CD1c-positive myeloid dendritic cell (primary cell): Measurements from ENCODE around the gene WDR27.

Experiments
- DNase-seq: peaks from one replicate; pipeline ENCODE4 v3.0.0-alpha.2; 2016; ENCODE audit errors: extremely low spot score

WDR27 gene

GRCh38 chr6:169701954-169702839, at the start of gene WDR27, which contains the start of gene C6orf120:
Gene WDR27 (minus strand): TSS chr6:169702029. CDS start chr6:169689005, 13,024 bp downstream.
Gene C6orf120 (plus strand): TSS chr6:169702126. CDS start chr6:169702460, 334 bp downstream.
- peak; percentile 100 for DNase-seq

- no peak for DNase-seq
Observed at GRCh38 chr6:169746556-169746955, 44.7 kb upstream of the WDR27 start.

GRCh38 chr6:169745405-169745804, 43.6 kb upstream of the WDR27 start:
- DNase-seq, result no peak

- no peak for DNase-seq
Observed at GRCh38 chr6:169741344-169741743, 39.5 kb upstream of the WDR27 start.

GRCh38 chr6:169738976-169739529, 37.2 kb upstream of the WDR27 start:
- no peak for DNase-seq

GRCh38 chr6:169738204-169738975, 36.6 kb upstream of the WDR27 start:
- DNase-seq, result no peak

- no peak for DNase-seq
Observed at GRCh38 chr6:169729961-169730360, 28.1 kb upstream of the WDR27 start.

GRCh38 chr6:169726963-169727362, 25.1 kb upstream of the WDR27 start:
- DNase-seq, result no peak

GRCh38 chr6:169726049-169726400, 24.2 kb upstream of the WDR27 start:
- no peak for DNase-seq

- DNase-seq, result peak; percentile 59
Observed at GRCh38 chr6:169725125-169726048, 23.6 kb upstream of the WDR27 start.

GRCh38 chr6:169724494-169725124, 22.8 kb upstream of the WDR27 start, which contains the start of gene PHF10:
Gene PHF10 (minus strand): TSS chr6:169724500. CDS start chr6:169723931, 569 bp downstream.
- peak; percentile 45 for DNase-seq

- peak; percentile 62 for DNase-seq
Observed at GRCh38 chr6:169723991-169724493, 22.2 kb upstream of the WDR27 start.

GRCh38 chr6:169723200-169723909, 21.5 kb upstream of the WDR27 start:
- DNase-seq, result peak; percentile 69

GRCh38 chr6:169722362-169723199, 20.8 kb upstream of the WDR27 start:
- peak; percentile 68 for DNase-seq

GRCh38 chr6:169720207-169720855, 18.5 kb upstream of the WDR27 start:
- no peak for DNase-seq

- DNase-seq, result no peak
Observed at GRCh38 chr6:169719117-169719516, 17.3 kb upstream of the WDR27 start.

- DNase-seq, result no peak
Observed at GRCh38 chr6:169714595-169714994, 12.8 kb upstream of the WDR27 start.

GRCh38 chr6:169714178-169714577, 12.3 kb upstream of the WDR27 start:
- DNase-seq, result no peak
